ENCODE measurements around the gene ACTL7B.

DNA sequence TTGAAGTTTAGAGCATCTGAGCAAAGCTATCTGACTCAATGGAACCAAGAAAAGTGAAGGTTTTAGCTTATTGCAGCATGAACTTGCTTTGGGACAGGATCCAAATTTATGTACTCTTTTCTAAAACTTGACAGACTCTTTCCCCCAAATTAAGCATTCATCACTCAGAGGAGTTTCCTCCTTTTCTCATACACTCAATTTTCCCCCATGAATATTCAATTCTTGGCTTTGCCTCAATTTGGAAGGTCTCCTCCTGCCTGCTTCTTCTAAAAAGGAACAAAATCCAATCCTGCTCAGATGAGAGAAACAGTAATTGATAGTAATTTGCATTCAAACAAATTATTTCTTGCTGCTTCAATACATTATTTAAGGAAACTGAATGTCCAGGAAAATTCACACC is 11.3 kb upstream of the ACTL7B start:
- TF ChIP-seq RXRA (IDR thresholded peaks at IDR 0.05; ENCODE audit: insufficient read depth, low read depth, low read length) (no peak), CHD2 (IDR thresholded peaks at IDR 0.05; ENCODE audit: low read length) (no peak), POLR2A (IDR thresholded peaks at IDR 0.05; ENCODE audit: control extremely low read depth in 1 of 2, low read depth in 2 of 2, low read length in 2 of 2) (no peak)
- TF ChIP-seq, protein P1, sequence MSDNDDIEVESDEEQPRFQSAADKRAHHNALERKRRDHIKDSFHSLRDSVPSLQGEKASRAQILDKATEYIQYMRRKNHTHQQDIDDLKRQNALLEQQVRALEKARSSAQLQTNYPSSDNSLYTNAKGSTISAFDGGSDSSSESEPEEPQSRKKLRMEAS (IDR thresholded peaks at IDR 0.05) = no peak
